Peyer's patch (tissue), 4 donors: ENCODE results near the gene MACC1. TPM values are rescaled to one million over a fixed set of nuclear protein-coding genes. Genes with fewer than 3 reads are reported as not detected.

Source experiments
- DNase-seq, 3 donors: peaks; one replicate each; pipeline ENCODE4 v3.0.0-alpha.2; 2017 to 2019
- H3K27ac ChIP-seq, 4 donors: fragments of 200-600 bp; sonication (generic); one replicate each; pipeline ENCODE4 v1.5.1; 2016 to 2019
- H3K27me3 ChIP-seq, 2 donors: fragments of 200-600 bp; sonication (generic); one replicate each; pipeline ENCODE4 v1.5.1; 2019
- H3K36me3 ChIP-seq, 3 donors: fragments of 200-600 bp; sonication (generic); one replicate each; pipeline ENCODE4 v1.5.1; 2016 to 2019
- H3K4me1 ChIP-seq, 4 donors: fragments of 200-600 bp; sonication (generic); one replicate each; pipeline ENCODE4 v1.5.1; 2016 to 2019
- H3K4me3 ChIP-seq, 4 donors: fragments of 200-600 bp; sonication (generic); 1 replicate in 3 of 4; 2 replicates in 1 of 4; pipeline ENCODE4 v1.5.1; 2016 to 2019; ENCODE audit warnings: mild to moderate bottlenecking in 1 of 4
- H3K9me3 ChIP-seq, 4 donors: fragments of 200-600 bp; sonication (generic); one replicate each; pipeline ENCODE4 v1.5.1; 2016 to 2019; ENCODE audit warnings: mild to moderate bottlenecking in 1 of 4
- CTCF ChIP-seq, 6 experiments: fragments of 450-650 bp in 4 of 6; fragments of 200-600 bp in 2 of 6; sonication (generic) in 1 of 6; IDR thresholded peaks; one replicate each; pipeline ENCODE4 v1.5.1; 2017 to 2019; ENCODE audit warnings: antibody characterized with exemption in 6 of 6, mild to moderate bottlenecking in 3 of 6, moderate library complexity in 1 of 6
- POLR2A ChIP-seq, 2 donors: fragments of 450-650 bp; IDR thresholded peaks; one replicate each; pipeline ENCODE4 v1.5.1; 2017; ENCODE audit warnings: antibody characterized with exemption in 2 of 2, mild to moderate bottlenecking in 2 of 2, moderate library complexity in 2 of 2
- total RNA-seq, 4 donors: library from RNA; depleted of rRNA; stranded (reverse); fragments of >200 nt; gene quantifications; one replicate each; pipeline ENCODE4 v1.1.0, GENCODE V29; 2016

Gene MACC1
- total RNA-seq, 4 donors from 2014 or later: 25.6 to 79.4 (median 71.1) TPM

DNA sequence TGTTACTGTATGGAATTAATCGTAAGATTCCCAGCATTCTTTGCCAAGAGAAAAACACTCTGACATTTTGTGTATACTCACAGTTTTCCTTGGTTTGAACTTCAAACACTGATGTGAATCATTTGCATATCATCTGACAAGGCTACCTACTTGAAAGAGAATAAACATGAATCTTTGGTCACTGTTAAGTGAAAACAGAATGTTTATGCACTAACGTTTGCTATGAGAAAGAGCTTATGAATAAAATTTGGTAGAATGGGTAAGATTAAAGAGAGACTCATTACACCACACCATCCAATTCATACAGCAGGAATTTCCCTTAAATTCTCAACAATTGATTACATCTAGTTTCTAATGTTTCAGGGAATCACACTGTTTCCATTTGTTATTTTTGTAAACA is 46.6 kb downstream of the MACC1 start:
- no peak for DNase-seq
- Histone ChIP-seq H3K27ac (no peak overlapping the region), H3K27me3 (no peaks in the 10 kb centered on the region), H3K9me3 (no peaks in the 10 kb centered on the region), H3K4me3 (no peak overlapping the region), H3K4me1 (no peaks in the 10 kb centered on the region), H3K36me3 (no peaks in the 10 kb centered on the region)
- TF ChIP-seq POLR2A (IDR thresholded peaks at IDR 0.05) (no peak), CTCF (IDR thresholded peaks at IDR 0.05) (no peak)

DNA sequence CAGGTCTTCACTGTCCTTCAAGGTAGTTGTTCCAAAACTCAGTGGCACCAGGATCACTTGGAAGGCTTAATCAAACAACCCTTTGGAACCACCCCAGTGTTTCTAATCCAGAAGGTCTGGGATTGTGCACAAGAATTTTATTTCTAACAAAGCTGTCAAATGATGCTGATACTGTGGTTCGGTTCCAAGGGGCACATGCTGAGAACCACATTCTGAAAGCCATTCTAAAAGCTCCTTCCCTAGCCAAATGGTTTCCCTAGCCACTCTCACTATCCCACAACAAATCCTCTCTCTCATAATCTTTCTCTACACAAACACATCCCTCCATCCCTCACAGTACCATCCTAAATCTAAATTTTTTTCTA is 52.1 kb downstream of the MACC1 start:
- H3K36me3 ChIP-seq: no peaks in the 10 kb centered on the region
- no peak overlapping the region for H3K4me3 ChIP-seq
- H3K4me1 ChIP-seq: no peaks in the 10 kb centered on the region
- TF ChIP-seq POLR2A (IDR thresholded peaks at IDR 0.05): no peak
- TF ChIP-seq CTCF (IDR thresholded peaks at IDR 0.05): no peak
- no peak for DNase-seq
- H3K9me3 ChIP-seq: no peaks in the 10 kb centered on the region
- H3K27me3 ChIP-seq: no peaks in the 10 kb centered on the region
- no peak overlapping the region for H3K27ac ChIP-seq

DNA sequence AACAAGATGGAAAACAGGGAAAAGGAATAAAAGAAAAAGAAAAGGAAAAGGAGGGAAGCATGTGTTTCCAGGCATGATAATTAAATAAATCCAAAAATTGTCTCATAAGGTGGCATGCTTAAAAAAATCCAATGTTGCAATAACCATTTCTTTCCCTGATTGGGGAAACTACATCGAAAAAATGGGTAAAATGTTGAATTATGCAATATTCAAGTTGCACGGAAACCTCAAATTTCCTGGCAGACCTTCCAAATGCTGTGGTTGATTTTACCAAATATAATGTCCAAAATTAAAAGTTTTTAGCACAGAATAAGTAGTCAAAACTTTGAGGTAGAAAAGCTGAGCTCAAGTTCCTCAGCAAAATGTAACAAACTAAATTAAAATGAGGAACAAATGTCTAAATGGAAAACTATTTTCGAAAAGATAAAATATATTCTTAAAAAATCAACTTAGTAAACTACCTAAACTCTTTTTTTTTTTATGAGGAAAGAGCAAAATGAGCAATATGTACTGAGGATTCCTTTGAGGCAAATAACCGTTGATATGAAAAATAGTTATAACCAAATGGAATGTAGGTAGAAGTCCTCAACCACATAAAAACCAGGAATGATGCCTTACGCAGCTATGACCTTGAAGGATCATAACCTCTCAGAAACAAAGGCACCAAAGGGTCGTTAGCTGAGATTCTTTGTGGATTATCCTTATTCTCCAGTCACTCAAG is 52.6 kb downstream of the MACC1 start:
- no peak for DNase-seq
- Histone ChIP-seq H3K4me3 (no peak overlapping the region), H3K27ac (no peak overlapping the region), H3K4me1 (no peaks in the 10 kb centered on the region), H3K9me3 (no peaks in the 10 kb centered on the region), H3K27me3 (no peaks in the 10 kb centered on the region), H3K36me3 (no peaks in the 10 kb centered on the region)
- no peak for TF ChIP-seq POLR2A (IDR thresholded peaks at IDR 0.05)
- no peak for TF ChIP-seq CTCF (IDR thresholded peaks at IDR 0.05)

GRCh38 chr7:20162665-20163064 is 54.5 kb downstream of the MACC1 start:
- Histone ChIP-seq H3K36me3 (no peaks in the 10 kb centered on the region), H3K27ac (no peak overlapping the region), H3K4me3 (no peak overlapping the region), H3K9me3 (no peaks in the 10 kb centered on the region), H3K4me1 (no peaks in the 10 kb centered on the region), H3K27me3 (no peaks in the 10 kb centered on the region)
- TF ChIP-seq POLR2A (IDR thresholded peaks at IDR 0.05): no peak
- TF ChIP-seq CTCF (IDR thresholded peaks at IDR 0.05): no peak
- no peak for DNase-seq

DNA sequence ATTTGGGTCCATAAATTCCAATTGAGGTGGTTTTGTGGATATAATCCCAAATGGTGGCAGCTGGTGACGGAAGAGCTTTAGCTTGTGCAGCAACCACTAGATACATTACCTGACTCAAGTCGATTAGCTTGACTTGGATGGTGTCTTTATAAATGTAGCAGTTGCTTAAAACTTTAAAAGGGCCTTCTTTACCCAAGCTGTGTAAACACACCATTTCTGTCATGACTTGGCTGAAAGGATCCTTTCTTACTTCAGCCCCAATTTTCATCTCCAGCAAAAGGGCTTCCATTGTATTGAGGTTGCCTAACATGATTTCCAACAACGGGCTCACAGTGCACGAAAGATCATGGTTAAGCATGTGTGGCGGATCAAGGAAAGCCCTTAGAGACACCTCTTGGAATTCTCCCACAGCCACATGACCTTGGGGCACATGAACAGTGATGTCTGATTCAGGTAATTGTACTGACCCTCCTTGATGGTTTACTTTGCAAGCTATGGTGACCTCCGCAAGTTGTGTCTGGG is 57.9 kb downstream of the MACC1 start:
- TF ChIP-seq POLR2A (IDR thresholded peaks at IDR 0.05): no peak
- no peak for TF ChIP-seq CTCF (IDR thresholded peaks at IDR 0.05)
- Histone ChIP-seq H3K27me3 (no peaks in the 10 kb centered on the region), H3K36me3 (no peaks in the 10 kb centered on the region), H3K9me3 (no peaks in the 10 kb centered on the region), H3K4me1 (no peaks in the 10 kb centered on the region), H3K27ac (no peak overlapping the region), H3K4me3 (no peak overlapping the region)
- DNase-seq: no peak
